Esophagus muscularis mucosa (tissue), 4 donors: ENCODE measurements around the gene CD82.

ENCODE experiments used
- CTCF ChIP-seq, 3 experiments: fragments of 200-600 bp in 2 of 3; fragments of 450-650 bp in 1 of 3; sonication (generic) in 2 of 3; IDR thresholded peaks; one replicate each; pipeline ENCODE4 v1.5.1; 2017 to 2019; ENCODE audit warnings: antibody characterized with exemption in 3 of 3, mild to moderate bottlenecking in 2 of 3, moderate library complexity in 1 of 3
- EP300 ChIP-seq: sonication (generic); formaldehyde crosslinking; IDR thresholded peaks from one replicate; pipeline ENCODE4 v1.6.1; 2017; ENCODE audit warnings: antibody characterized with exemption
- POLR2A ChIP-seq: fragments of 450-650 bp; IDR thresholded peaks from one replicate; pipeline ENCODE4 v1.6.1; 2017; ENCODE audit warnings: antibody characterized with exemption, moderate library complexity, mild to moderate bottlenecking, low read depth
- POLR2AphosphoS5 ChIP-seq, 2 donors: sonication (generic); formaldehyde crosslinking; IDR thresholded peaks; one replicate each; pipeline ENCODE4 v1.6.1; 2017; ENCODE audit warnings: antibody characterized with exemption in 2 of 2

- TF ChIP-seq CTCF (IDR thresholded peaks at IDR 0.05) (no peak), POLR2AphosphoS5 (IDR thresholded peaks at IDR 0.05) (no peak), POLR2A (no peak), EP300 (no peak)
Measured at GRCh38 chr11:44577231-44577830, 11.9 kb downstream of the CD82 start.
